GM23248 (cell line): Measurements from ENCODE around the gene ALK. TPM values are rescaled to one million over a fixed set of nuclear protein-coding genes. Genes with fewer than 3 reads are reported as not detected.
"Not testable (repeated sequence)": the region's sequence is repeated elsewhere in the genome, so short reads cannot be mapped to it uniquely, and the experiment has no call there.

ENCODE experiments used
- DNase-seq: peaks from one replicate; pipeline ENCODE4 v3.0.0-alpha.2; 2015
- H2AFZ ChIP-seq: fragments of 200-600 bp; sonication (generic); 2 replicates; pipeline ENCODE4 v1.6.1; 2016; ENCODE audit warnings: antibody characterized with exemption
- H3F3A ChIP-seq: fragments of 200-600 bp; sonication (generic); 2 replicates; pipeline ENCODE4 v1.6.1; 2016; ENCODE audit warnings: mild to moderate bottlenecking, antibody characterized with exemption, mixed run types; ENCODE audit not compliant: insufficient read depth
- H3K27ac ChIP-seq: fragments of 200-600 bp; sonication (generic); 2 replicates; pipeline ENCODE4 v1.5.1; 2016; ENCODE audit warnings: mild to moderate bottlenecking
- H3K27me3 ChIP-seq: fragments of 200-600 bp; sonication (generic); replicated peaks from 2 replicates; pipeline ENCODE4 v1.6.1; 2016; ENCODE audit warnings: mild to moderate bottlenecking; ENCODE audit not compliant: insufficient read depth
- H3K36me3 ChIP-seq: fragments of 200-600 bp; sonication (generic); 2 replicates; pipeline ENCODE4 v1.6.1; 2016; ENCODE audit warnings: low read depth, mild to moderate bottlenecking
- H3K4me1 ChIP-seq: fragments of 200-600 bp; sonication (generic); 2 replicates; pipeline ENCODE4 v1.6.1; 2016; ENCODE audit warnings: mild to moderate bottlenecking; ENCODE audit not compliant: insufficient read depth
- H3K4me2 ChIP-seq: fragments of 200-600 bp; sonication (generic); one replicate; pipeline ENCODE4 v1.6.1; 2016; ENCODE audit warnings: mild to moderate bottlenecking; ENCODE audit not compliant: unreplicated experiment
- H3K4me3 ChIP-seq: fragments of 200-600 bp; sonication (generic); 2 replicates; pipeline ENCODE4 v1.5.1; 2016; ENCODE audit warnings: mild to moderate bottlenecking
- H3K79me2 ChIP-seq: fragments of 200-600 bp; sonication (generic); 2 replicates; pipeline ENCODE4 v1.6.1; 2016; ENCODE audit warnings: mild to moderate bottlenecking; ENCODE audit not compliant: insufficient read depth
- H3K9ac ChIP-seq: fragments of 200-600 bp; sonication (generic); 2 replicates; pipeline ENCODE4 v1.6.1; 2016; ENCODE audit warnings: mild to moderate bottlenecking
- H3K9me2 ChIP-seq: fragments of 200-600 bp; sonication (generic); 2 replicates; pipeline ENCODE4 v1.6.1; 2016; ENCODE audit warnings: mixed run types, mild to moderate bottlenecking, moderate library complexity; ENCODE audit not compliant: insufficient read depth
- H3K9me3 ChIP-seq: fragments of 200-600 bp; sonication (generic); one replicate; pipeline ENCODE4 v1.6.1; 2017; ENCODE audit warnings: low read depth
- H4K20me1 ChIP-seq: fragments of 200-600 bp; sonication (generic); 2 replicates; pipeline ENCODE4 v1.6.0; 2016; ENCODE audit not compliant: insufficient read depth
- EZH2 ChIP-seq: fragments of 200-600 bp; sonication (generic); IDR thresholded peaks from 2 replicates; pipeline ENCODE4 v1.6.1; 2018; ENCODE audit warnings: antibody characterized with exemption, mild to moderate bottlenecking; ENCODE audit not compliant: insufficient read depth, poor library complexity, severe bottlenecking
- EZH2phosphoT487 ChIP-seq: fragments of 200-600 bp; sonication (generic); IDR thresholded peaks from 2 replicates; pipeline ENCODE4 v1.6.1; 2018; ENCODE audit warnings: antibody characterized with exemption, moderate library complexity, mild to moderate bottlenecking, low read depth; ENCODE audit not compliant: insufficient read depth
- WGBS, 2 experiments: methylation state at CpG; one replicate each; pipeline ENCODE4 v1.1.6; 2015 to 2017; ENCODE audit warnings: low lambda C conversion rate in 2 of 2, low coverage in 1 of 2; ENCODE audit errors: missing lambda C conversion rate in 2 of 2; 5-methylcytosine and 5-hydroxymethylcytosine counted together
- in situ Hi-C: fragments of 300-500 bp; cut with MboI; formaldehyde crosslinking; loops from 2 replicates; pipeline ENCODE4 v1.15.0; 2020
- polyA plus RNA-seq: library from polyadenylated mRNA; unstranded; fragments of >200 nt; fragmentation: Nextera tagmentation; extraction: Ambion mirVana; gene quantifications from 2 replicates; pipeline ENCODE4 v1.2.1, GENCODE V29; 2016
- total RNA-seq: library from RNA; depleted of rRNA; stranded (reverse); fragments of >200 nt; shearing (Covaris generic); gene quantifications from 2 replicates; pipeline ENCODE4 v1.2.3, GENCODE V29; 2014

Gene ALK
- total and polyA plus RNA-seq, 2 experiments from 2014 or later = under 0.01 to 0.05 TPM

DNA sequence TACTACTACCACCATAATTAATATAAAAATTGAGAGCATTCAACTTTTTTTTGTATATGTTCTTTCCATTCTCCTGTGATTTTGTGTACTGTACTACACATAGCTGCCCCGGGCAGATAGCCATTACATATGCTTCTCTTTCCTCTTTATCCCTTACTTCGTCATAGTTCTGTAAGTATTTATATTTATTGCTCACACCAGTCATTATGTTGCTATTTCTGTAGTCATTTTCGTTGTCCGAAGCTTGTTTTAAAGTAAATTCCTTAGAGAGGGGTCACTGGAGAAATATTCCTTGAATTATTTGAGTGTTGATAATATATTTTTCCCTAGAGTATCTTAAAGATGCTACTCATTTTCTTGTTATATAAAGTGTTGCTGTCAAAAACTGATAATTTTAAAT is 662.2 kb downstream of the ALK start:
- no peaks in the 10 kb centered on the region for H3K9me3 ChIP-seq
- peak; percentile 70 for DNase-seq
- H3F3A ChIP-seq = peaks cover 16% of the 10 kb centered on the region; the same call in 1 of the 2 replicates
- H3K4me1 ChIP-seq = peaks cover 13% of the 10 kb centered on the region
- no peaks in the 10 kb centered on the region; the same call in 1 of the 2 replicates for H3K27me3 ChIP-seq
- H3K79me2 ChIP-seq = no peaks in the 10 kb centered on the region
- no peak overlapping the region for H3K4me3 ChIP-seq
- no peaks in the 10 kb centered on the region for H4K20me1 ChIP-seq
- H3K9ac ChIP-seq = no peak overlapping the region
- peak overlapping the region; percentile 62 for H3K4me2 ChIP-seq
- no peak for TF ChIP-seq EZH2phosphoT487
- TF ChIP-seq EZH2 = no peak
- H2AFZ ChIP-seq = no peak overlapping the region
- 15 to 18% methylated on average over 4 of the region's 4 CpGs for WGBS, 2 experiments
- in situ Hi-C loops = no loop called here
- no peaks in the 10 kb centered on the region for H3K36me3 ChIP-seq
- H3K27ac ChIP-seq = no peak overlapping the region
- no peaks in the 10 kb centered on the region for H3K9me2 ChIP-seq

DNA sequence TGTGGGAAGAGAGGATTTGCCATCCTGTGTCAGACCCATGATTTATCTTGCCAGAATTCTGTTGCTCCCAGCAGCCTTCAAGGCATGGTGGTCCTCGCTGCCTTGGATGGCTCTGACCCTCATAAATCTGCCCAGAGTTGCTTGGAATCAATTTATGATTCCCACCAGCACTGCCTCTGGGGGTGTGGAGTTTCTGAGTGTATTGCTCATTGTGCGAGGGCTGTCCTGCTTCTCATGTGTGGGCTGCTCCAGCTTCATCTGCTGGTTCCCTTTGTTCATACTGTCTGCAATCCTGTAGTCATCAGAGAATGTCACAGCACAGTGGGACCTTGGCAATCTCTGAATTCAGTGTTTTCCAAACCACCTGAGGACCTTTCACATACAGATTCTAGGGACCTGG is 666.4 kb downstream of the ALK start:
- no peaks in the 10 kb centered on the region for H3K9me2 ChIP-seq
- no peak overlapping the region for H3K4me2 ChIP-seq
- peaks cover 7% of the 10 kb centered on the region for H3K4me1 ChIP-seq
- 23 to 41% methylated on average over 2 of the region's 2 CpGs for WGBS, 2 experiments
- no peak overlapping the region for H3K9ac ChIP-seq
- H3F3A ChIP-seq = peaks cover 8% of the 10 kb centered on the region; the same call in 1 of the 2 replicates
- no peak overlapping the region for H3K27ac ChIP-seq
- no peaks in the 10 kb centered on the region for H3K36me3 ChIP-seq
- peak; percentile 15 for DNase-seq
- no peaks in the 10 kb centered on the region for H3K79me2 ChIP-seq
- TF ChIP-seq EZH2phosphoT487 (no peak), EZH2 (no peak)
- no peaks in the 10 kb centered on the region; the same call in 1 of the 2 replicates for H3K27me3 ChIP-seq
- H4K20me1 ChIP-seq = no peaks in the 10 kb centered on the region
- in situ Hi-C loops = no loop called here
- no peak overlapping the region for H2AFZ ChIP-seq
- no peak overlapping the region for H3K4me3 ChIP-seq
- no peaks in the 10 kb centered on the region for H3K9me3 ChIP-seq

DNA sequence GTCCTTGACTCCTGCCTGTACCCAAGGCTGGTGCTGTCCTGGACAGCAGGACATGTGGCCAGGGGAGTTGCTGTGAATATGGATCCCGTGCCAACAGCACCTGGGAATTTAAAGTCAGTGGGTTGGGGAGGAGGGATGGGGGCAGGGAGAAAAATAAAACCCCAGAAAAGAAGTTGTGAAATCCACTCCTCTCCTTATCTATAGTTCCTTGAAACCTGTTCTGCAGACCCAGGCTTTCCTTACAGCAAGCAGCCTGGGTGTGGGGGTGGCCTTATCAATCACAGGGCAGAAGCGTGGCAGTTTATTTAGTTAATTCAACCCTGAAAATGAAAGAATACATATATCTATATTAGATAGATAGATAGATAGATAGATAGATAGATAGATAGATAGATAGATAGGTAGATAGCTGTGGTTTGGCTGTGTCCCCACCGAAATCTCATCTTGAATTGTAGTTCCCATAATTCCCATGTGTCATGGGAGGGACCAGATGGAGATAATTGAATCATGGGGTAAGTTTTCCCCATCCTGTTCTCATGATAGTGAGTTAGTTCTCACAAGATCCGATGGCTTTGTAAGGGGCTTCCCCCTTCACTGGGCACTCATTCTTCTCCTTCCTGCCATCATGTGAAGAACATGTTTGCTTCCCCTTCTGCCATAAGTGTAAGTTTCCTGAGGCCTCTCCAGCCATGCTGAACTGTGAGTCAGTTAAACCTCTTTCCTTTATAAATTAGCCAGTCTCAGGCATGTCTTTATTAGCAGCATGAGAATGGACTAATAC is 667.7 kb downstream of the ALK start:
- H3K9me3 ChIP-seq, H2AFZ ChIP-seq, H3K79me2 ChIP-seq, H3K4me2 ChIP-seq, H3K27ac ChIP-seq, H4K20me1 ChIP-seq, H3K27me3 ChIP-seq, H3K9ac ChIP-seq, H3K36me3 ChIP-seq, H3K4me3 ChIP-seq, H3K4me1 ChIP-seq, H3K9me2 ChIP-seq, in situ Hi-C loops, H3F3A ChIP-seq, DNase-seq: not testable (repeated sequence)
- 69 to 80% methylated on average over 4 of the region's 4 CpGs for WGBS, 2 experiments

DNA sequence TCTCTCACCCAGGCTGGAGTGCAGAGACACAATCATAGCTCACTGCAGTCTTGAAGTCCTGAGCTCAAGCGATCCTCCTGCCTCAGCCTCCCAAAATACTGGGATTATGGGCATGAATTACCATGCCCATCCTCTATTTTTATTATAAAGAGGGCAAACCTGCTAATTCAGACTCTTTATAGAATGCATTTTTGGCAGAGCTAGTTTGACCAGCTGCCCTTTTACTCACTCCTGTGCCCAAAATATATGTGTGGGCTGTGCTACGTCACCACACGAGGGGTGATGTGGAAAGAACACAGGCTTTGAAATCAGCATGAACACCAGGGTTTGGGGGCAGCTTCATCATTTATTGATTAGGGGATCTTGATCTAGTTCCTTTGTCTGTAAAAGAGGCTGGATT is 668.4 kb downstream of the ALK start:
- Histone ChIP-seq H3K27ac (no peak overlapping the region), H3K79me2 (no peaks in the 10 kb centered on the region), H3K4me3 (no peak overlapping the region), H3K36me3 (no peaks in the 10 kb centered on the region), H3K9me3 (no peaks in the 10 kb centered on the region), H3K4me2 (no peak overlapping the region), H3K27me3 (no peaks in the 10 kb centered on the region; the same call in 1 of the 2 replicates), H4K20me1 (no peaks in the 10 kb centered on the region), H3K9ac (no peak overlapping the region), H3K4me1 (no peaks in the 10 kb centered on the region), H3K9me2 (no peaks in the 10 kb centered on the region), H3F3A (no peaks in the 10 kb centered on the region), H2AFZ (no peak overlapping the region)
- TF ChIP-seq EZH2phosphoT487 (no peak), EZH2 (no peak)
- WGBS, 2 experiments = 49 to 52% methylated on average over 3 of the region's 3 CpGs
- in situ Hi-C loops = no loop called here
- peak; percentile 28 for DNase-seq

GRCh38 chr2:29251406-29251805 is 670.0 kb downstream of the ALK start:
- Histone ChIP-seq H2AFZ (no peak overlapping the region), H3K4me1 (no peaks in the 10 kb centered on the region), H3K36me3 (no peaks in the 10 kb centered on the region), H3K79me2 (no peaks in the 10 kb centered on the region), H3K9me3 (no peaks in the 10 kb centered on the region), H3K4me2 (no peak overlapping the region), H3F3A (no peaks in the 10 kb centered on the region), H3K9me2 (no peaks in the 10 kb centered on the region), H4K20me1 (no peaks in the 10 kb centered on the region), H3K27ac (no peak overlapping the region), H3K27me3 (no peaks in the 10 kb centered on the region; the same call in 1 of the 2 replicates), H3K4me3 (no peak overlapping the region), H3K9ac (no peak overlapping the region)
- DNase-seq = no peak
- 68 to 72% methylated on average over 5 of the region's 5 CpGs for WGBS, 2 experiments
- in situ Hi-C loops = no loop called here
- TF ChIP-seq EZH2phosphoT487 (no peak), EZH2 (no peak)
